OCI-LY7 (cell line): ENCODE data around the gene PTPRCAP. TPM values are rescaled to one million over a fixed set of nuclear protein-coding genes. Genes with fewer than 3 reads are reported as not detected.

Experiments used
- BruUV-seq: library from RNA; stranded (reverse); fragments of 400-500 nt; replicated peaks from 2 replicates; lab custom pipeline; 2021; lab: Mats Ljungman, UMichigan
- CTCF ChIA-PET: fragments of 300-600 bp; sonication (Branson Sonifier 250); formaldehyde crosslinking; loops from one replicate; lab custom pipeline; 2022; ENCODE audit warnings: antibody characterized with exemption; ENCODE audit not compliant: unreplicated experiment; lab: Charles Lee
- POLR2A ChIA-PET: fragments of 300-600 bp; sonication (Branson Sonifier 250); formaldehyde crosslinking; loops from one replicate; lab custom pipeline; 2022; ENCODE audit warnings: antibody characterized with exemption; lab: Charles Lee
- DNase-seq: peaks from one replicate; pipeline ENCODE4 v3.0.0-alpha.2; 2015; ENCODE audit warnings: low spot score
- H2AFZ ChIP-seq: fragments of 200-600 bp; sonication (generic), shearing (Covaris generic); 2 replicates; pipeline ENCODE4 v1.6.1; 2014; ENCODE audit warnings: mild to moderate bottlenecking, antibody characterized with exemption, low read length, moderate library complexity
- H3K27ac ChIP-seq: fragments of 200-600 bp; sonication (generic); 2 replicates; pipeline ENCODE4 v1.5.1; 2014; ENCODE audit warnings: mixed run types, low read depth, mild to moderate bottlenecking, moderate library complexity, low read length, inconsistent platforms; ENCODE audit not compliant: poor library complexity, severe bottlenecking
- H3K36me3 ChIP-seq: fragments of 200-600 bp; sonication (generic); 2 replicates; pipeline ENCODE4 v1.6.1; 2014; ENCODE audit warnings: mild to moderate bottlenecking, antibody characterized with exemption, low read length, moderate library complexity, mixed read lengths; ENCODE audit not compliant: insufficient read depth
- H3K4me1 ChIP-seq: fragments of 200-600 bp; sonication (generic); 2 replicates; pipeline ENCODE4 v1.5.1; 2014; ENCODE audit warnings: mild to moderate bottlenecking, low read length; ENCODE audit not compliant: insufficient read depth, poor library complexity, severe bottlenecking
- H3K4me2 ChIP-seq: fragments of 200-600 bp; sonication (generic); 2 replicates; pipeline ENCODE4 v1.6.1; 2014; ENCODE audit warnings: mild to moderate bottlenecking, low read length
- H3K4me3 ChIP-seq: fragments of 200-600 bp; sonication (generic); 2 replicates; pipeline ENCODE4 v1.5.1; 2014; ENCODE audit warnings: mild to moderate bottlenecking, low read depth, low read length; ENCODE audit not compliant: poor library complexity, severe bottlenecking
- H3K79me2 ChIP-seq: fragments of 200-600 bp; sonication (generic); 2 replicates; pipeline ENCODE4 v1.6.1; 2016; ENCODE audit warnings: low read depth, mild to moderate bottlenecking, low read length, moderate library complexity, mixed read lengths; ENCODE audit not compliant: insufficient read depth
- H3K9me2 ChIP-seq: fragments of 200-600 bp; sonication (generic); 2 replicates; pipeline ENCODE4 v1.6.1; 2016; ENCODE audit warnings: mild to moderate bottlenecking, low read length, mixed read lengths; ENCODE audit not compliant: insufficient read depth
- H3K9me3 ChIP-seq: fragments of 200-600 bp; sonication (generic); 2 replicates; pipeline ENCODE4 v1.6.1; 2014; ENCODE audit warnings: mild to moderate bottlenecking, mixed run types, low read length, mixed read lengths
- H4K20me1 ChIP-seq: fragments of 200-600 bp; sonication (generic); 2 replicates; pipeline ENCODE4 v1.6.1; 2014; ENCODE audit warnings: mild to moderate bottlenecking, antibody characterized with exemption, low read length, moderate library complexity, mixed read lengths; ENCODE audit not compliant: insufficient read depth
- CTCF ChIP-seq: fragments of 200-600 bp; sonication (generic); conservative IDR thresholded peaks from 2 replicates; pipeline ENCODE4 v1.5.1; 2014; ENCODE audit warnings: mild to moderate bottlenecking, antibody characterized with exemption, low read length, moderate library complexity, mixed read lengths
- EZH2phosphoT487 ChIP-seq: fragments of 200-600 bp; sonication (generic); IDR thresholded peaks from 2 replicates; pipeline ENCODE4 v1.6.1; 2018; ENCODE audit warnings: low read depth, borderline replicate concordance, mild to moderate bottlenecking, mixed run types, antibody characterized with exemption, low read length, moderate library complexity, mixed read lengths
- intact Hi-C: fragments of 100-400 bp; cut with micrococcal nuclease; formaldehyde crosslinking; loops from one replicate; pipeline ENCODE4 v1.10.0; 2022; ENCODE audit not compliant: unreplicated experiment
- total RNA-seq, 2 experiments: library from RNA; depleted of rRNA in 1 of 2; stranded (reverse); fragments of >200 nt in 1 of 2; shearing (Covaris generic) in 1 of 2; gene quantifications; 2 replicates each; pipeline ENCODE4 v1.2.3, GENCODE V29; 2014 to 2022

PTPRCAP gene
- total RNA-seq, 2 experiments from 2014 or later, result 129 to 212 TPM

- peak; percentile 19 for DNase-seq
- no peak for TF ChIP-seq EZH2phosphoT487
- Histone ChIP-seq H3K9me2 (no peaks in the 10 kb centered on the region), H3K79me2 (peaks cover 17% of the 10 kb centered on the region), H3K36me3 (peaks cover 20% of the 10 kb centered on the region), H3K4me3 (no peak overlapping the region), H3K9me3 (no peaks in the 10 kb centered on the region), H4K20me1 (no peaks in the 10 kb centered on the region), H3K27ac (peak overlapping the region; percentile 94), H3K4me1 (peaks cover 80% of the 10 kb centered on the region), H3K4me2 (peak overlapping the region; percentile 97), H2AFZ (no peak overlapping the region)
- intact Hi-C loops, result no loop called here
- ChIA-PET POLR2A (interaction anchor here (0.7 to 0.8 kb wide), 3 partner anchors 20 to 40 kb away, joined by 3 read pairs; partner anchors contain the start of gene PPP1CA), CTCF (no interaction called here)
- no TSS peak for BruUV-seq
Observed at GRCh38 chr11:67441098-67441563, 3.6 kb upstream of the PTPRCAP start.

GRCh38 chr11:67440229-67441097, 3.0 kb upstream of the PTPRCAP start:
- no TSS peak for BruUV-seq
- peak; percentile 27 for DNase-seq
- TF ChIP-seq CTCF, result no peak
- no peak for TF ChIP-seq EZH2phosphoT487
- Histone ChIP-seq H2AFZ (no peak overlapping the region), H3K36me3 (peaks cover 27% of the 10 kb centered on the region), H3K4me3 (peak overlapping the region; percentile 81), H3K9me3 (no peaks in the 10 kb centered on the region), H3K4me2 (peak overlapping the region; percentile 97), H3K27ac (peak overlapping the region; percentile 94), H3K4me1 (peaks cover 80% of the 10 kb centered on the region), H3K9me2 (no peaks in the 10 kb centered on the region), H3K79me2 (peaks cover 23% of the 10 kb centered on the region), H4K20me1 (peaks cover 6% of the 10 kb centered on the region)
- ChIA-PET POLR2A (interaction anchor here (0.7 to 0.8 kb wide), 3 partner anchors 20 to 39 kb away, joined by 3 read pairs; partner anchors contain the start of gene PPP1CA), CTCF (interaction anchor here (1.2 kb wide), 1 partner anchor 44 kb away, joined by 3 read pairs; no protein-coding TSS in a partner anchor)
- intact Hi-C loops, result no loop called here

GRCh38 chr11:67439321-67440228, 2.1 kb upstream of the PTPRCAP start:
- DNase-seq, result no peak
- intact Hi-C loops, result no loop called here
- Histone ChIP-seq H4K20me1 (peaks cover 12% of the 10 kb centered on the region), H3K9me3 (no peaks in the 10 kb centered on the region), H3K79me2 (peaks cover 29% of the 10 kb centered on the region), H3K4me2 (peak overlapping the region; percentile 97), H2AFZ (no peak overlapping the region), H3K9me2 (no peaks in the 10 kb centered on the region), H3K4me1 (peaks cover 80% of the 10 kb centered on the region), H3K27ac (peak overlapping the region; percentile 94), H3K36me3 (peaks cover 35% of the 10 kb centered on the region), H3K4me3 (peak overlapping the region; percentile 81)
- POLR2A ChIA-PET, result interaction anchor here (0.6 to 3.6 kb wide), 7 partner anchors 10 to 197 kb away, joined by 3 to 20 read pairs (median 4); partner anchors contain the start of genes PPP1CA and TMEM134
- BruUV-seq, result no TSS peak
- TF ChIP-seq CTCF (peak; percentile 72), EZH2phosphoT487 (no peak)
- CTCF ChIA-PET, result interaction anchor here (0.5 to 1.8 kb wide), 5 partner anchors 17 to 45 kb away, joined by 3 to 7 read pairs (median 3); partner anchors contain the start of gene PPP1CA
